OCI-LY1 (cell line): ENCODE data around the gene SUSD3.
"Not testable (repeated sequence)": the region's sequence is repeated elsewhere in the genome, so short reads cannot be mapped to it uniquely, and the experiment has no call there.

ENCODE experiments used
- H2AFZ ChIP-seq: fragments of 200-600 bp; sonication (generic), shearing (Covaris generic); 2 replicates; pipeline ENCODE4 v1.6.0; 2014; ENCODE audit warnings: antibody characterized with exemption, mild to moderate bottlenecking, low read length
- H3F3A ChIP-seq: fragments of 200-600 bp; sonication (generic), shearing (Covaris generic); 2 replicates; pipeline ENCODE4 v1.6.0; 2014; ENCODE audit warnings: mild to moderate bottlenecking, antibody characterized with exemption, low read length, moderate library complexity; ENCODE audit not compliant: insufficient read depth
- H3K27ac ChIP-seq: fragments of 200-600 bp; sonication (generic); 2 replicates; pipeline ENCODE4 v1.5.1; 2014; ENCODE audit warnings: low read length, mixed run types, mild to moderate bottlenecking, low read depth; ENCODE audit not compliant: poor library complexity, severe bottlenecking
- H3K27me3 ChIP-seq: fragments of 200-600 bp; sonication (generic); 2 replicates; pipeline ENCODE4 v1.6.0; 2014; ENCODE audit warnings: antibody characterized with exemption, mild to moderate bottlenecking, low read length, moderate library complexity; ENCODE audit not compliant: insufficient read depth
- H3K36me3 ChIP-seq: fragments of 200-600 bp; sonication (generic); 2 replicates; pipeline ENCODE4 v1.6.1; 2014; ENCODE audit warnings: mild to moderate bottlenecking, antibody characterized with exemption, low read length, moderate library complexity, mixed read lengths; ENCODE audit not compliant: insufficient read depth
- H3K4me1 ChIP-seq: fragments of 200-600 bp; sonication (generic); 2 replicates; pipeline ENCODE4 v1.5.1; 2014; ENCODE audit warnings: mild to moderate bottlenecking, low read length, moderate library complexity; ENCODE audit not compliant: insufficient read depth, severe bottlenecking
- H3K4me2 ChIP-seq: fragments of 200-600 bp; sonication (generic), shearing (Covaris generic); 2 replicates; pipeline ENCODE4 v1.6.1; 2014; ENCODE audit warnings: low read length
- H3K4me3 ChIP-seq: fragments of 200-600 bp; sonication (generic); 2 replicates; pipeline ENCODE4 v1.5.1; 2014; ENCODE audit warnings: low read length, low read depth, mild to moderate bottlenecking, mixed read lengths; ENCODE audit not compliant: poor library complexity, severe bottlenecking
- H3K79me2 ChIP-seq: fragments of 200-600 bp; shearing (Covaris generic); 2 replicates; pipeline ENCODE4 v1.6.1; 2016; ENCODE audit warnings: mixed run types, low read length, mixed read lengths; ENCODE audit not compliant: insufficient read depth
- H3K9ac ChIP-seq: fragments of 200-600 bp; sonication (generic), shearing (Covaris generic); 2 replicates; pipeline ENCODE4 v1.6.1; 2014; ENCODE audit warnings: mild to moderate bottlenecking, low read length, mixed read lengths
- H3K9me2 ChIP-seq: fragments of 200-600 bp; sonication (generic), shearing (Covaris generic); 2 replicates; pipeline ENCODE4 v1.6.1; 2014; ENCODE audit warnings: low read depth, mild to moderate bottlenecking, low read length, mixed read lengths
- H3K9me3 ChIP-seq: fragments of 200-600 bp; shearing (Covaris generic); 2 replicates; pipeline ENCODE4 v1.6.1; 2014; ENCODE audit warnings: low read length, mixed read lengths
- H4K20me1 ChIP-seq: fragments of 200-600 bp; sonication (generic), shearing (Covaris generic); 2 replicates; pipeline ENCODE4 v1.6.0; 2016; ENCODE audit warnings: mild to moderate bottlenecking, low read length; ENCODE audit not compliant: insufficient read depth
- CTCF ChIP-seq: fragments of 200-600 bp; sonication (generic), shearing (Covaris generic); IDR thresholded peaks from 2 replicates; pipeline ENCODE4 v1.5.1; 2017; ENCODE audit warnings: mild to moderate bottlenecking, antibody characterized with exemption, low read length, moderate library complexity, mixed read lengths
- EZH2 ChIP-seq: fragments of 200-600 bp; sonication (generic), shearing (Covaris generic); IDR thresholded peaks from 2 replicates; pipeline ENCODE4 v1.8.0; 2017; ENCODE audit warnings: borderline replicate concordance, mixed run types, mild to moderate bottlenecking, antibody characterized with exemption, low read length, moderate library complexity, mixed read lengths

SUSD3 gene

GRCh38 chr9:93013856-93014582, 44.5 kb upstream of the SUSD3 start:
- peaks cover 60% of the 10 kb centered on the region for H3K36me3 ChIP-seq
- H3K4me1 ChIP-seq = no peaks in the 10 kb centered on the region
- no peaks in the 10 kb centered on the region for H3K79me2 ChIP-seq
- TF ChIP-seq CTCF = no peak
- no peak for TF ChIP-seq EZH2
- no peaks in the 10 kb centered on the region for H4K20me1 ChIP-seq
- H2AFZ ChIP-seq = no peak overlapping the region
- no peaks in the 10 kb centered on the region for H3F3A ChIP-seq
- H3K9ac ChIP-seq = no peak overlapping the region
- no peak overlapping the region for H3K27ac ChIP-seq
- H3K27me3 ChIP-seq = no peaks in the 10 kb centered on the region
- H3K9me2 ChIP-seq = no peaks in the 10 kb centered on the region
- no peak overlapping the region for H3K4me2 ChIP-seq
- H3K9me3 ChIP-seq = no peaks in the 10 kb centered on the region
- H3K4me3 ChIP-seq = no peak overlapping the region

- not testable (repeated sequence) for H2AFZ ChIP-seq, H4K20me1 ChIP-seq, H3K79me2 ChIP-seq, H3K4me1 ChIP-seq, H3K9me3 ChIP-seq, H3K27ac ChIP-seq, H3K9me2 ChIP-seq, H3F3A ChIP-seq, H3K4me2 ChIP-seq, H3K27me3 ChIP-seq, H3K4me3 ChIP-seq, H3K9ac ChIP-seq
- H3K36me3 ChIP-seq = peaks cover 61% of the 10 kb centered on the region
Observed at GRCh38 chr9:93015190-93015589, 43.3 kb upstream of the SUSD3 start.

GRCh38 chr9:93017621-93018020, 40.9 kb upstream of the SUSD3 start:
- Histone ChIP-seq H3K4me1 (no peaks in the 10 kb centered on the region), H3K9me2 (no peaks in the 10 kb centered on the region), H3K27me3 (no peaks in the 10 kb centered on the region), H3K4me3 (no peak overlapping the region), H3K9ac (no peak overlapping the region), H4K20me1 (no peaks in the 10 kb centered on the region), H3F3A (no peaks in the 10 kb centered on the region), H3K4me2 (no peak overlapping the region), H3K36me3 (peaks cover 72% of the 10 kb centered on the region), H3K79me2 (no peaks in the 10 kb centered on the region), H2AFZ (no peak overlapping the region), H3K27ac (no peak overlapping the region), H3K9me3 (no peaks in the 10 kb centered on the region)
- no peak for TF ChIP-seq CTCF
- no peak for TF ChIP-seq EZH2

- Histone ChIP-seq H3F3A (no peaks in the 10 kb centered on the region), H3K9ac (no peak overlapping the region), H4K20me1 (no peaks in the 10 kb centered on the region), H3K27me3 (no peaks in the 10 kb centered on the region), H3K79me2 (no peaks in the 10 kb centered on the region), H3K4me2 (no peak overlapping the region), H3K4me3 (no peak overlapping the region), H3K27ac (no peak overlapping the region), H3K9me3 (no peaks in the 10 kb centered on the region), H2AFZ (no peak overlapping the region), H3K4me1 (no peaks in the 10 kb centered on the region), H3K36me3 (peaks cover 67% of the 10 kb centered on the region), H3K9me2 (no peaks in the 10 kb centered on the region)
- TF ChIP-seq CTCF = no peak
Observed at GRCh38 chr9:93020151-93020550, 38.4 kb upstream of the SUSD3 start.
